Measurements from ENCODE around the gene RCAN3.
"Not testable (repeated sequence)": the region's sequence is repeated elsewhere in the genome, so short reads cannot be mapped to it uniquely, and the experiment has no call there.

Gene RCAN3

DNA sequence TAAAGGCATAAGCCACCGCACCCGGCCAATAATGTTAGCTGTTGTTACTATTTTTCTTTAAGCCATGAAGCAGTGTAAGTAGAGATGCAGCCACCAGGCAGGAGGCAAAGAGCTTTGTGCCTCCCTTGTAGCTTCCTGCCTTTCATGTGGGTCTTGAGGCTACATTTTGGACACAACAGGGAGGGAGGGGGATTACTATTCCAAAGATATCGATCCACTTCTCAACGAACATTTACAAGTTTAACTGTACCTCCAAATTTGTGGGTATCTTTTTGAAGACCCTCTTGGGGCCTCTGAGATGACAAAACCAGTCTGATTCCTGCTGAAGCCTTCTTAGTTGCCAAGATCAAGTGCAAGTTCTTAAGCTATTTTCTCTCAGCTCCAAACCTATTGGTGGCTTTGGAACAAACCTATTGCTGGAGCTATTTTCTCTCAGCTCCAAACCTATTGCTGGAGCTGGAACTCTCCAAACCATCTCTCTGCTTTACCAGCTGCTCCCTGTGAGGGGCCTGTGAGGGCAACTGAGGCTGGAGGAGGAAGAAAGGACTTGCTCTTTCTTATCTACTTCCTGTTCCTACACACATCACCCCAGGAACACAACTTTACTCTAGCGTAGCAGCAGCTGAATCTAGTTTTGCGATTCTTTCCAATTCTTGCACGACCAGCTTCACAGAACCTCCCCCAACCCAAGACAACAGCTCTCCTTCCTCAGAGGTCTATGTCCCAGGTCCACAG, 16.1 kb upstream of the RCAN3 start:
- no peak for FAIRE-seq

DNA sequence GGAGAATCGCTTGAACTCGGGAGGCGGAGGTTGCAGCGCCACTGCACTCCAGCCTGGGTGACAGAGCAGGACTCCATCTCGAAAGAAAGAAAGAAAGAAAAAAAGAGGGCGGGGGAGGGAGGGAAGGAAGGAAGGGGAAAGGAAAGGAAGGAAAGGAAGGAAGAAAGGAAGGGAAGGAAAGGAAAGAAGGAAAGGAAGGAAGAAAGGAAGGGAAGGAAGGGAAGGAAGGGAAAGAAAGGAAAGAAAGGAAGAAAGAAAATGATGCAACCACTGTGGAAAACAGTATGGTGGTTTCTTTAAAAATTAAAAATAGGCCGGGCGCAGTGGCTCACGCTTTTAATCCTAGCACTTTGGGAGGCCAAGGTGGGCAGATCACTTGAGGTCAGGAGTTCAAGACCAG, 15.2 kb upstream of the RCAN3 start:
- FAIRE-seq: no peak

DNA sequence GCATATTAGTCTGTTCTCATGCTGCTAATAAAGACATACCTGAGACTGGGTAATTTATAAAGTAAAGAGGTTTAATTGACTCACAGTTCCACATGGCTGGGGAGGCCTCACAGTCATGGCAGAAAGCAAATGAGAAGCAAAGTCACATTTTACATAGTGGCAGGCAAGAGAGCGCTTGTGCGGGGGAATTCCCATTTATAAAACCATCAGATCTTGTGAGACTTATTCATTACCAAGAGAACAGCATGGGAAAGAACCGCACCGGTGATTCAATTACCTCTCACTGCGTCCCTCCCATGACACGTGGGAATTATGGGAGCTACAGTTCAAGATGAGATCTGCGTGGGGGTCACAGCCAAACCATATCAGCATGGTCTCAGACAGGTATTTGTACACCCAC, 14.5 kb upstream of the RCAN3 start:
- FAIRE-seq: not testable (repeated sequence)

DNA sequence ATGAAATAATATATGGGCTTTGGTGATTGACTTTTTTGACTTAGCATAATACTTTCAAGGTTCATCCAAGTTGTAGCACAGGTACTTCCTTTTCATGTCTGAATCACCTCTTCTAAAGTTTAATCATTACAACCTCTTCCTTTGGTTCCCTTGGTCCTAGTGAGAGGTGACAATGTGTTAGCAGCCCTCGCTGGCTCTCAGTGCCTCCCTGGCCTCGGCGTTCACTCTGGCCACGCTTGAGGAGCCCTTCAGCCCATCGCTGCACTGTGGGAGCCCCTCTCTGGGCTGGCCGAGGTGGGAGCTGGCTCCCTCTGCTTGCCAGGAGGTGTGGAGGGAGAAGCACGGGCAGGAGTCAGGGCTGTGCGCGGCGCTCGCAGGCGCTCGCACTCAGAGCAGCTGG, 13.0 kb upstream of the RCAN3 start:
- FAIRE-seq: no peak

DNA sequence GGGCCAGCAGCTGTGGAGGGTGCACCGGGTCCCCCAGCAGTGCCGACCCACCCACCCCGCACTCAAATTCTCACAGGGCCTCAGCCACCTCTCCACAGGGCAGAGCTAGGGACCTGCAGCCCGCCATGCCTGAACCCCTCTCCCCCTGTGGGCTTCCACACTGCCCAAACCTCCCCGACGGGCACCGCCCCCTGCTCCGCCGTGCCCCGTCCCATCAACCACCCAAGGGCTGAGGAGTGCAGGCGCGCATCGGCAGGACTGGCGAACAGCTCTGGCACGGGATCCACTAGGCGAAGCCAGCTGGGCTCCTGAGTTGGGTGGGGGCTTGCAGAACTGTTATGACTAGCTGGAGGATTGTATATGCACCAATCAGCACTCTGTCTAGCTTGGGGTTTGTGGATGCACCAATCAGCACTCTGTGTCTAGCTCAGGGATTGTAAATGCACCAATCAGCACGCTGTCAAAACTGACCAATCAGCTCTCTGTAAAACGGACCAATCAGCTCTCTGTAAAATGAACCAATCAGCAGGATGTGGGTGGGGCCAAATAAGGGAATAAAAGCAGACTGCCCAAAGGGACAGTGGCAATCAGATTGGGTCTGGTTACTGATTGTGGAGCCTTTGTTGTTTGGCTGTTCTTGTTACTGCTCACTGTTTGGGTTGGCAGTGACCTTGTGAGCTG, 12.4 kb upstream of the RCAN3 start:
- no peak for FAIRE-seq

DNA sequence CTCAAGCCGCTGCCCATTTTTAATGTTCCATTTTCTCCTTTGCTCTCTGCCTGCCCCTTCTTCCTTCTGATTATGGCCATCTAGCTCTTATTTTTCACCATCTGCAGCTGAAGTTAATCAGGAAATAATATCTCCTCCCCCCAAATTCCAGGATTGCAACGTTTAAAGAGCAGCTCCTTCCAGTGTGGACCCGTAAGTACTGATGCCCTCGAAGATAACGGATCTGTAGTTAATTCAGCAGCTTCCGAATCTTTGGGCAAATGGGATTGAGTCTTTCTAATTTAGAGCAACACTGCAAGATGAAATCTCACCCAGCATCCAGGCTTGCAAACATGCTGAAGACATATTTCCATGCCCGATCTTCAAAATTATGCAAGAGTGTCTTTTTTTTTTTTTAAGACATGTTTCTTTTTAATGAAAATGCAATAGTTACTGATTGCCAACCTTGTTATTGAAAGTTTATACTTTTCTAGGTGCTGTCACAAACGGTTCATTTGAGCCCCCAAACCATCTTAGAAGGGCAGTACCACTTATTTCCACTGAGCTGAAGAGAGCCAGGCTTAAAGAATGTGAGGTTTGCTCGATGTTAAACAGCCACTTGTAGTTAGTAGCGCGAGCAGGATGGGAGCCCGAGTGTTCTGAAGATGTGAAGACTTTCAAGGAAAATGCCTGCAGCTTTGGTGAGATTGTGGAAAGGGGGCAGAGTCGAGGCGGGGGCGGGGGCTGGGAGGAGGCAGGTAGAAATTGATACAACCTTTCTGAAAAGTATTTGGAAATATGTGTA, 10.9 kb upstream of the RCAN3 start:
- FAIRE-seq: no peak

DNA sequence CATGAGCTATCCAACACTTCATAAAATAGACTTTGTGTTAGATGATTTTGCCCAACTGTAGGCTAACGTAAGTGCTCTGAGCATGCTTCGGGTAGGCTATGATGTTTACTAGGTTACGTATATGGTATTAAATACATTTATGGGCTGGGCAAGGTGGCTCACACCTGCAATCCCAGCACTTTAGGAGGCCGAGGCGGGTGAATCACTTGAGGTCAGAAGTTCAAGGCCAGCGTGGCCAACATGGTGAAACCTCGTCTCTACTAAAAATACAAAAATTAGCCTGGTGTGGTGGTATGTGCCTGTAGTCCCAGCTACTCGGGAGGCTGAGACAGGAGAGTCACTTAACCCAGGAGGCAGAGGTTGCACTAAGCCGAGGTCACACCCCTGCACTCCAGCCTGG, 9.7 kb upstream of the RCAN3 start:
- FAIRE-seq: not testable (repeated sequence)

DNA sequence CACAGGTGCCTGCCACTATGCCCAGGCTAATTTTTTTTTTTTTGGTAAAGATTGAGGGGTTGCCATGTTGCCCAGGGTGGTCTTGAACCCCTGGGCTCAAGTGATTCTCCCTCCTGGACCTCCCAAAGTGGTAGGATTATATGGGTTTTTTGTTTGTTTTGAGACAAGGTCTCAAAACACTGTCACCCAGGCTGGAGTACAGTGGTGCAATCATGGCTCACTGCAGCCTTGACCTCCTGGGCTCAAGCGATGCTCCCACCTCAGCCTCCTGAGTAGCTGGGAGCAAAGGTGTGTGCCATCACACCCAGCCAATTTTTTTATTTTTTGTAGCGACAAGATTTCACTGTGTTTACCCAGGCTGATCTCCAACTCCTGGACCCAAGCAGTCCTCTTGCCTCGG, 8.9 kb upstream of the RCAN3 start:
- no peak for FAIRE-seq

DNA sequence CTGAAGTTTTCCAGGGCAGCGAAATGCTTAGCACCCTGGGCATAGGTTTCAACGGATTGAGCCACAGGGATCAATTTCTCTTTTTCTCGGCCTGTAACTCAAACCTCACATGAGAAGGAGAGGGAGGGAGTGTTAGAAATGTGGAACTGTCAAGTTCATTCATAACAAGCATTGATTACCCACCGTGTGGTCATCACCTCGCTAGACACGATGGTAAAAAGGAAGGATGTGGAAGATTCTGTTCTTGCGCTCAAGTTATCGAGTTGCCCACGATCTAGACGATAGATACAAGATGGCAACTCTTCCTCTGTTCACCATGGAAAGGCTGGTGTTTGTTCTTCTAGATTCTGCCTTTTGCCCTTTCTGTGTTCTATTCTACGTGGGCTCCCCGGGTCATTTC, 4.0 kb upstream of the RCAN3 start:
- FAIRE-seq: no peak

DNA sequence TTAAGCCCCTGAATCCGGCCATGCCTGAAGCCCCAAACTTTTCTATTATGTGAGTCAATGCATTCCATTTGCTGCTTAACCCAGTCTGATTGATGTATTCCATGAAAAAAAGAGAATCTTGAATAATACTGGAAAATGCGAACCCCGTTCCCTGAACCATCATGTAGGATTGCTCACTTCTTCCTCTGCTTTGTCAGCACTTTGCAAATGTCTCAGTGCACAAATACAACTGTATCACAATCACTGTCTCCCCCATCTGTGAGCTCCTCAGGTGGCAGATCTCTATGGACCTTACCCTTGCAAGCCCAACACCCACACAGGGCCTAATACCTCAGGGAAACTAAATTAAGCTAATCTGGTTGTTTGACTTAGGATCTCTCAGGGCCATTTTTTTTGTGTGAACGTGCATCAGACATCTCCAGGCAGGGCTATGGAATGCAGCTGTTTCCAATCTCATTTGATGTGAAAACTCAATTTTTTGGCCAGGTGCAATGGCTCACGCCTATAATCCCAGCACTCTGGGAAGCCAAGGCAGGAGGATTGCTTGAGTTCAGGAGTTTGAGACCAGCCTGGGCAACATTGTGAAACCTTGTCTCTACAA, 2.1 kb upstream of the RCAN3 start:
- no peak for FAIRE-seq

DNA sequence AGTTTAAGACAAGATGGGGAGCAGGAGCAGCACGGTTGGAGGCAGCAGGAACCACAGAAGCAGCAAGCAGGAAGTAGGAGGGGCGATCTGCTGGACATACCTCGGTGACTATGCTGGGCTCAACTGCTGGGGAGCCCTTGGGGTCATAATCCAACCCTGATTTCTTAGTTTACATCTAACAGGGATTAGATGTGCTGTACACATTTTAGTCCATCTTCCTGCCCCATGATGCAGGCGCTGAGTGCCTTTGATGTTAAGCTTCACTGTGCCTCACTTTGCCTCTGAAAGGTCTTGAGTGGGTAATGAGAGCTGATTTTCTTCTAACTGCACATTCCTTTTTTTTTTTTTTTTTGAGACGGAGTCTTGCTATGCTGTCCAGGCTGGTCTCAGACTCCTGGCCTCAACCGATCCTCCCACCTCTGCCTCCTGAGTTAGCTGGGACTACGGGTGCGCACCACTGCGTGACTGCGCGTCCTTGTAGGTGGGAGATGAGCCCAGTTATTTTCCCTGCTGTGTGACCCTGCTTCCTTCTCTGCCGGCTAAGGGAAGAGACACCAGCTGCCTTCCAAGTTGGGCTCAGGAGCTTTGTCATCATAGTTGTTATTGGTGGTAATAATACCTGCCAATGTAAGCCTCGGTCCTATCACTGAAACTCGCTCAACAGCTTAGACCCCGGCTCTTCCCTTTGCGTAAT, 1.1 kb upstream of the RCAN3 start:
- FAIRE-seq: no peak

DNA sequence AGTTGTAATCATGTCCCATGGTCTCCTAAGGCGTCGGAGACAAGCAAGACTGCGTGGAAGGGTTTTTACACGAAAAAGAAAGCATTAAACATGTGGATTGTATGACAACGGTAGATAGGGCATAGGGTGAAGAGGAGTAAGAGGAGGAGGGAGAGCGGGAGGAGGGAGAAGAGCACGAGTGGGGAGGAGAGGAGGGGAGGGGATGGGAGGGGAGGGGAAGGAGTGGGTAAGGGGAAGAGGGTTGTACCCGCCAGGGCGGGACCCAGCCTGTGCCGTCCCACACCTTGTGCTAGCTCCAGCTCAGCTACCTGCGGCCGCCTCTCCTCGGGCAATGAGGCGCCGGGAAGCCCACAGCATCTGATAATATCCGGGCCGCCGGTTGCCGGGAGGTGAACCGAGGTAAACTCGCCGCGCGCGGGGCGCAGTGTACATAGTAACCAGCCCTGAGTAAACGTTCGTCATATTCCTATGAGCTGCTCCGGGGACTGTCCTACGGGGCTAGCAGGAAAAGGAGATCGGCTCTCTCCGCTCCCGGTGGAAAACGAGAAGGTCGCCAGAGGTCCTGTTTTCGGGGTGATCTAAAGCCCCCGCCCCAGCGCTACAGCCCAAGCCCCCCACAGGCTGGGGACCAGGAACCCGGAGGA, 449 bp upstream of the RCAN3 start:
- no peak for FAIRE-seq

DNA sequence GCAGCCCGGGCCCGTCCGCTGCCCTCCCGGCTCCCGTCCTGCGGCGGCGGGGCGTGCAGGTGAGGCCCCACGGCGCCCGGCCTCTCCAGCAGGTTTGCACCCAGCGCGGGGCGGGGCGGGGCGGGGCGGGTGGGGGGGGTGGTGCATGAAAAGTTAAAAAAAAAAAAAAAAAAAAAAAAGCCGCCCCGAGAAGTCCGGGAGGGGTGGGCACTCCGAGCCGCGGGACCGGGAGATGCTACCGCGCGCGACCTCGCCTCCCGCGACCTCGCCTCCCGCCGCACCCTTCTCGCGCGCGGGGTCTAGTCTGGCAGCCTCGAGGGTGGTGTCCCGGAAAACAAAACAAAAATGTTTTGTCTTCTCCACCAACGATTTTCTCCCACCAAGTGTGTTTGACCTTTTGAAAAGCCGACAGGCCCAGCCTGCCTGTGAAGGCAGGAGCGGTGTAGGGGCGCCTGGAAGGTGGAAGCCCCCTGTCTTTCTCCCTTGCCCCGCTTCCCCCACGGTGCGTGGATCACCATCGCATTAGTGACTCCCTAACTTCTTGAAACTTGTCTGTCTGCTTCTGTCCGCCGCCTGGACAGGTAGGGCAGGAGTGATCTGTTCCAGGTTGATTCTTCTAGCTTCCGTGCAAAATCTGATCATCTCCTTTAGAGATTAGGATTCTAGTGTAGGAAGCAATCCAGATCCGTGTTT, 569 bp downstream of the RCAN3 start:
- no peak for FAIRE-seq

DNA sequence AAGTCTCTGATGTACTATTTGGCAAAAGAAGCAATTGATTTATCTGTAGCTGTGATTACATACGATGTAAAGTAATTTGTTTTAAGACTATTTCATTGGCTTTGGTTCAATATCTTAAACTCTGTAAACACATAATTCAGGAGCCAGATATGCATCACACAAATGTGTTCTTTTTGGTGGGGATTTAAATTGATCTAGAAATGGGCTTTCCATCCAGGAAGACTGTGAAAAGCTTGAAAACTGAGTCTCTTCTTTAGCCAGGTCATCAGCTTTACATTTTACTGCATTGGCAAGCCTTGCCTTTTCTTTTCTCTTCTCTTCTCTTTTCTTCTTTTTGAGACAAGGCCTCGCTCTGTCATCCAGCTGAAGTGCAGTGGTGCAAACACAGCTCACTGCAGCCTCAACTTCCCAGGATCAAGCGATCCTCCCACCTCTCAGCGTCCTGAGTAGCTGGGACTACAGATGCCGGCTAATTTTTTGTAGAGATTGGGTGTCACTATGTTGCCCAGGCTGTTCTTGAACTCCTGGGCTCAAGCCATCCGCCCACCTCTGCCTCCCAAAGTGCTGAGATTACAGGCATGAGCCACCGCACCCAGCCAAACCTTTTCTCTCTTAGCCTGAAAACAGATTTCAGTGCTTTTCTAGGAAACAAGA, 1.4 kb downstream of the RCAN3 start:
- FAIRE-seq: no peak

DNA sequence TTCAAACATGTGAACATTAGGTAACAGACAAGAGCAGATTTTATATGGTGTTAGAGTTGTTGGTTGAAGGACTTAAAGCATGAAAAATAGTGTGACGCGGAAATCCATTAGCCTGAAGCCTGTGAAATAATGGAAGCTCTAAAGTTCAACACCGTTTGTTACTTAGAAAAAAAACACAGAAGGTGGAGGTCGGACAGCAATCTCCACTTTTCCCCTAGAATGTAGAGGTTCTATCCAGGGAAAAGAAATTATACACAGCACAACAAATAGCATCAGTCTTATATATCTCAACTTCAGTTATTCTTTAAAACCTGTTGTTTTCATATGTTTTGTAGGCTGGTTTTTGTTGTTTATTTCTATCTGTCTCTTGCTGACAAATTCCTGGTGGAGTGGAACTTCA, 1.9 kb downstream of the RCAN3 start:
- no peak for FAIRE-seq

DNA sequence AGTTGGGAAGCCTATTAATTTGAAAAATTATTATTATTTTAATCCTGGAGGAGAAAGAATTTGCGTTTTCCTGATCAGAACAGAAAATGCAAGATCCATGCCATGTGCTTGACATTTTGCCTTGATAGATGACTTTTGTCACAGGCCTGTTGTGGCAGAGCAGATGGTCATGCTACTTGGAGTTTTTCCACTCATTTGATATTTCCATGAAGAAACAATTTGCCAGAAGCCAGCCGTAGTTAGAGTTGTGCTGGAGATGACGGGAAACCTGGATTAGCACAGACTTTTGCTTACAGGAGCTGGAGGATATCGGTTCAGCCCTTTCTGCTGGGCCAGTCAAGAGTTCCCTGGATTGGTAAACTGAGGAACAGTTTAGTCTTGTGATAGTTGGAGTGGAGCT, 3.2 kb downstream of the RCAN3 start:
- no peak for FAIRE-seq

DNA sequence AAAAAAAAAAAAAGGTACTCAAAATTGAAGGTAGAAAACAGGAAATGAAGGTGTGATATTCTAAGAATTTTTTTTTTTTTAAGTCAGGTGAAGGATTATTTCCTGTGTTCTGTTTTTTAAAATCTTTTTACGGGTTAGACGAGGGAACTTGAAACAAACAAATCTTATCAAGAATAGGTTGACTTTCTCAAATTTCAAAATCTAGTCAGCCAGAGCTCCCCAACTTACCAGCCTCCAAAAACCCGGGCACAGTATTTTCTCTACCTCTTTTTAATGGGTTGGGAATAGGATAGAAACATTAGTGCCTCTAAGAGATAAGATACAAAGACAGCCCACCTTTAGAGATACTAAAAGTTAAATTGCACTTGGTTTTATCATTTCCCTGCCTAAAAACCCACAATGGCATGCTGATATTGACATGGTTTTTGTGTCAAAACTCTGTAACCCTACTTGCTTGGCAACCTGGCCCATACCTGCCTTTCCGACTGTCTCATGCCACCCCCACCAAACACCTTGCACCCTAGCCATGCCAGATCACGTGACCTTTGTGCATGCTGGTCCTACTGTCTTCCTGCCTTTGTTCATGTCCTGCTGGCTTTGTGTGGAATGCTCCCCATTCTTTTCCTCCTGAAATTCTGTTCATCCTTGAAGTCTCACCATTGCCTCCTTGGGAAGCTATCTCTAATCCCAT, 4.2 kb downstream of the RCAN3 start:
- FAIRE-seq: no peak

DNA sequence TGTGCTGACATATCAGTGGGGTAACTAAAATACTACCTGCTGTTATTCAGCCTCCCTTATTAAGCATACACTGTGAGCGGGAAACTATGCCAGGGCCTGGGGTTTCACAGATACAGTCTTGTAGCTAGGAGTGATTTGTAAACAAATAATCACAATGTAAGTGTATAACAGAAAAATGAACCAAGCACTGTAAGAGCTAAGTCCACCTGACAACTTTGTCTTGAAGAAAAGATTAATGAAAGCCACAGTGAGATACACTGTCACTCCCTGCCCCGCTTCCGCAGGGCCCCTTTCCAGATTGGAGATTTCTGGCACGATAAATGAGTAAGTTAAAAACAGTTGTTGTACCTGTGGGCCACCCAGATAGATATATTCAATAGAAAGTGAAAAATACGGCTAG, 4.8 kb downstream of the RCAN3 start:
- FAIRE-seq: no peak

DNA sequence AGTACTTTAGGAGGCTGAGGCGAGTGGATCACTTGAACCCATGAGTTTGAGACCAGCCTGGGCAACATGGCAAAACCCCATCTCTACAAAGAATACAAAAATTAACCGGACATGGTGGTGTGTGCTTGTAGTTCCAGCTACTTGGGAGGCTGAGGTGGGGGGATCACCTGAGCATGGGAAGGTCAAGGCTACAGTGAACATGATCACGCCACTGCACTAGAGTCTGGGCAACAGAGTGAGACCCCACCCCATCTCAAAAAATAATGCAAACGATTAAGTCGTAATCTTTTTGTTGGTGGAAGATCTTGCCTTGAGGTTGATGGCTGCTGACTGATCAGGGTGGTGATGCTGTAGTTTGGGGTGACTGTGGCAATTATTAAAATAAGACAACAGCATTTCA, 6.3 kb downstream of the RCAN3 start:
- FAIRE-seq: no peak

DNA sequence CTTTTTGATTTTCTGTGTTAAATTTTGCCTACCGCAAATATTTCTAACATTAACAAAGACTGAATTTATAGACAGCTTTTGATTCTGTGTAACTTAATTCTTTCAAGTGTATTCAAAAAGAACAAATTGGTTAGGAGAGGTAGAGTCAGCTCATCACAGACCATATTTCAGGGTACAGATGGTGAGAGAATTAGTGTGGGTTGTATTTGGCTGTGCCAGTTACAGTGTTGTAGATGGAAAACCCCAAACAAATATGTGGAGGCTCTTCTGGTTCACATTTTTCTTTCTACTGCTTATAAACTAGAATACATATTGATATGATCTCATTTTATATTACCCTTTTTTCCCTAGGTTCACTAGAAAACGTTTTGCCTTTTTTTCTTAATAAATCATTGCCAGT, 11.1 kb downstream of the RCAN3 start:
- no peak for FAIRE-seq

DNA sequence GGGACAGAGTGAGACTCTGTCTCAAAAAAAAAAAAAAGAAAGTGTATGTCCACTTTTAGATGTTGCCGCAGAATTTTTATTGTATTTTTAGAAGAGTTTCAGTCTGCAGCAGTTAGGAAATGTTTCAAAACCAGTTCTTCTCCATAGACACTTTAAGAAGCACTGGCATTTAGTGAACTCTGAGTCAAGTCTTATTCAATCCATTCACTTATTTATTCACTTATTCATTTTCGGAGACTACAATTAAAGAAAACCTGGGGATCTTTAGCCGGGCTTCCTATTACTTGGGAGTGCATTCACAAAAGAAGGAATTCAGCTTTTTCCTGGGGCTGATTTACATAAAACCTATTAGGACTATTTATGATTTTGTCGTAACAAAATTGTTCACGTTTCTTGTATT, 12.3 kb downstream of the RCAN3 start:
- FAIRE-seq: no peak

Data from A204.1 (cell line).